HUES64 (cell line): ENCODE measurements around the gene OR1I1.

Experiments used
- H3K27ac ChIP-seq: 2 replicates; pipeline ENCODE4 v1.7.0; 2013; ENCODE audit warnings: low read depth, low read length, inconsistent platforms
- H3K27me3 ChIP-seq: 2 replicates; pipeline ENCODE4 v1.6.1; 2013; ENCODE audit warnings: mild to moderate bottlenecking, low read length; ENCODE audit not compliant: insufficient read depth
- H3K36me3 ChIP-seq: 2 replicates; pipeline ENCODE4 v1.6.1; 2013; ENCODE audit warnings: mild to moderate bottlenecking, low read length; ENCODE audit not compliant: insufficient read depth
- H3K4me1 ChIP-seq: 2 replicates; pipeline ENCODE4 v1.6.1; 2013; ENCODE audit warnings: mild to moderate bottlenecking, low read length, moderate library complexity; ENCODE audit not compliant: insufficient read depth
- H3K4me3 ChIP-seq: 2 replicates; pipeline ENCODE4 v1.5.1; 2013; ENCODE audit warnings: mild to moderate bottlenecking, low read length, moderate library complexity
- H3K9ac ChIP-seq: 2 replicates; pipeline ENCODE4 v1.6.1; 2013; ENCODE audit warnings: mild to moderate bottlenecking, low read depth, low read length
- H3K9me3 ChIP-seq: 2 replicates; pipeline ENCODE4 v1.6.1; 2013; ENCODE audit warnings: low read depth, low read length; ENCODE audit not compliant: insufficient read depth
- WGBS: fragments of 150-250, 120-280 bp; methylation state at CpG from one replicate; pipeline ENCODE4 v1.1.7; 2013; ENCODE audit warnings: missing lambda C conversion rate; 5-methylcytosine and 5-hydroxymethylcytosine counted together

The OR1I1 gene

DNA sequence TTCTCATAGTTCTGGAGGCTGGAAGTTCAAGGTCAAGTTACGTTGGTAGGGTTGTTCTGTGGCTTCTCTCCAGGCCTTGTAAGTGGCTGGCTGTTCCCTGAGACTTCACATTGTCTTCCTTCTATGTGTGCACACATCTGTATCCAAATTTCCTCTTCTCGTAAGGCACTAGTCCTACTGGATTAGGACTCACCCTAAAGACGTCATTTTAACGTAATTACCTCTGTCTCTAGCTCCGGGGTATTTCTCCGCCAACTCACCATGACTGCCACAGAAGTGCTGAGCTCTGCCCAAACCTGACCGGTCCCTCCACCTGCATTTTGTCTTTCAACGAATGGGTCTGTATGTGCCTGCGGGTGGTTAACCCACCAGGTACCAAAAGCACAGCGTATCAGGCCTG, 16.4 kb downstream of the OR1I1 start:
- H3K9ac ChIP-seq: no peak overlapping the region
- no peaks in the 10 kb centered on the region for H3K27me3 ChIP-seq
- no peaks in the 10 kb centered on the region for H3K9me3 ChIP-seq
- H3K4me3 ChIP-seq: no peak overlapping the region
- H3K4me1 ChIP-seq: no peaks in the 10 kb centered on the region
- no peak overlapping the region for H3K27ac ChIP-seq
- H3K36me3 ChIP-seq: no peaks in the 10 kb centered on the region
- 82% methylated on average over 10 of the region's 10 CpGs for WGBS

DNA sequence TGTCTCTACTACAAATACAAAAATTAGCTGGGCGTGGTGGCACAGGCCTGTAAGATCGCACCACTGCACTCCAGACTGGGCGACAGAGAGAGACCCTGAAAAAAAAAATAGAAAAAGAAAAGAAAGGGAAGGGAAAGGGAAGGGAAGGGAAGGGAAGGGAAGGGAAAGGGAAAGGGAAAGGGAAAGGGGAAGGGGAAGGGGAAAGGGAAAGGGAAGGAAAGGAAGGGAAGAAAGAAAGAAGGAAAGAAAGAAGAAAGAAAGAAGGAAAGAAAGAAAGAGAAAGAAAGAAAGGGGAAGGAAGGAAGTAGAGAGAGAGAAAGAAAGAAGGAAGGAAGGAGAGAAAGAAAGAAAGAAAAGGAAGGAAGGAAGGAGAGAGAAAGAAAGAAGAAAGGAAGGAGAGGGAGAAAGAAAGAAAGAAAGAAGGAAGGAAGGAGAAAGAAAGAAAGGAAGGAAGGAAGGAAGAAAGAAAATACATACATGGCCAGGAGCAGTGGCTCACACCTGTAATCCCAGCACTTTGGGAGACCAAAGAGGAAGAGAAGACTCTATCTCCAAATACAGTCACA, 17.1 kb downstream of the OR1I1 start:
- H3K4me1 ChIP-seq: no peaks in the 10 kb centered on the region
- H3K4me3 ChIP-seq: no peak overlapping the region
- H3K27me3 ChIP-seq: no peaks in the 10 kb centered on the region
- no peak overlapping the region for H3K27ac ChIP-seq
- H3K36me3 ChIP-seq: no peaks in the 10 kb centered on the region
- WGBS: 93% methylated on average over 3 of the region's 3 CpGs
- H3K9ac ChIP-seq: no peak overlapping the region
- no peaks in the 10 kb centered on the region for H3K9me3 ChIP-seq

DNA sequence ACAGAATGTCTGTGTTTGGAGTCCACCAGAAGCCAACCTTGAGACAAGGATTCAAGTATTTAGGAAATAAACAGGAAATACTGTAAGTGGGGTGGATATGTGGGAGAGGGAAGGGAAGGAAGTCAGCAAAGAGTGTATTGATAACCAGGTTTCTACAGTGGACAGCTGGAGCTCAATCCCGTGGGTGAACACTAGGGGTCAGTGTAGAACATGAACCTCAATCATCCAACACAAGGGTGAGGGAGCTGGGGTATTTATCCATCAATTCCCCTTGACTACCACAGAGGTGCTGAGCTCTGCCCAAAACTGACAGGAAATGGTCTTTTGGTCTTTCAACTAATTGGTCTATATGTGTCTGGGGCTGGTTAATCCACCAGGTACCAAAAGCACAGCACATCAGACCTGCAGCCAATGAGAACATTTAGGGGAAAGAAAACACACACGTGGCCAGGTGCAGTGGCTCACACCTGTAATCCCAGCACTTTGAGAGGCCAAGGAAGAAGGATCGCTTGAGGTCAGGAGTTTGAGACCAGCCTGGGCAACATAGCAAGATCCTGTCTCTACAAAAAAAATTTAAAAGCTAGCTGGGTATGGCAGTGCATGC, 19.6 kb downstream of the OR1I1 start:
- H3K9me3 ChIP-seq: 0 out of 2 replicates have a peak, but pooled peaks cover 2% of the 10 kb centered on the region
- H3K27me3 ChIP-seq: no peaks in the 10 kb centered on the region
- no peak overlapping the region for H3K4me3 ChIP-seq
- no peak overlapping the region for H3K9ac ChIP-seq
- no peak overlapping the region for H3K27ac ChIP-seq
- no peaks in the 10 kb centered on the region for H3K4me1 ChIP-seq
- WGBS: 59% methylated on average over 3 of the region's 3 CpGs
- no peaks in the 10 kb centered on the region for H3K36me3 ChIP-seq

DNA sequence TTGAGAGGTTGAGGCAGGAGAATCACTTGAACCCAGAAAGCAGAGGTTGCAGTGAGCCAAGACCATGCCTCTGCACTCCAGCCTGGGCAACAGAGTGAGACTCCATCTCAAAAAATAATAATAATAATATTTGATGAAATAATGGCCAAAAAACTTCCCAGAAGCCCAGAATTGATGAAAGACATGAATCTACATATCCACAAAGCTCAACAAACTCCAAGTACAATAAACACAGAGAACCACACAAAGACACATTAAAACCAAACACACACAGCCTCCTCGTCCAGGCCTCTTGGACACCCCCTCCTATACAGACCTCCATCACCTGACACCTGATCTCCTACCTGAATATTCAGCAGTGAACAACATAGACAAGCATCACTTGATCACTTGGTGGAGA, 22.0 kb downstream of the OR1I1 start:
- no peak overlapping the region for H3K9ac ChIP-seq
- H3K4me3 ChIP-seq: no peak overlapping the region
- H3K27ac ChIP-seq: no peak overlapping the region
- 0 out of 2 replicates have a peak, but pooled peaks cover 2% of the 10 kb centered on the region for H3K9me3 ChIP-seq
- 88% methylated on average over 1 of the region's 1 CpG for WGBS
- H3K4me1 ChIP-seq: peaks cover 9% of the 10 kb centered on the region
- H3K36me3 ChIP-seq: peaks cover under 1% of the 10 kb centered on the region
- no peaks in the 10 kb centered on the region for H3K27me3 ChIP-seq

DNA sequence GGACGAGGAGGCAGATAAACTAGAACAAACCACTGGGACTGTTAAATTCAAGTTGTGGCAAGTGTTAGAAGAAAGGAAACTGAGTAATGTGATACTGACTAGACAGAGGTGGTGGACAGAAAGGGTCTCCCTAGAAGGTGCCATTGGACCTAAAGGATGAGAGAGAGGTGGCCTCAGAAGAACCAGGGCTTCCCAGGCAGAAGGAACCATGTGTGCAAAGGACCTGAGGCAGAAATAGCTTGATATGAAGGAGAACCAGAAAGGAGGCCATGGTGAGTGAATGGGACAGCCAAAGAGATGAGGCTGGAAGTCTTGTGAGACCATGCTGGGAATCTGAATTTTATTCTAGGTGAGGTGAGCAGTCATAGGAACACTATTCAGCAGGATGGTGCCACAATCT, 22.4 kb downstream of the OR1I1 start:
- Histone ChIP-seq H3K4me3 (no peak overlapping the region), H3K27me3 (no peaks in the 10 kb centered on the region), H3K27ac (no peak overlapping the region), H3K4me1 (peaks cover 9% of the 10 kb centered on the region), H3K36me3 (peaks cover 5% of the 10 kb centered on the region), H3K9me3 (0 out of 2 replicates have a peak, but pooled peaks cover 2% of the 10 kb centered on the region), H3K9ac (no peak overlapping the region)
- WGBS: 83% methylated on average over 1 of the region's 1 CpG

DNA sequence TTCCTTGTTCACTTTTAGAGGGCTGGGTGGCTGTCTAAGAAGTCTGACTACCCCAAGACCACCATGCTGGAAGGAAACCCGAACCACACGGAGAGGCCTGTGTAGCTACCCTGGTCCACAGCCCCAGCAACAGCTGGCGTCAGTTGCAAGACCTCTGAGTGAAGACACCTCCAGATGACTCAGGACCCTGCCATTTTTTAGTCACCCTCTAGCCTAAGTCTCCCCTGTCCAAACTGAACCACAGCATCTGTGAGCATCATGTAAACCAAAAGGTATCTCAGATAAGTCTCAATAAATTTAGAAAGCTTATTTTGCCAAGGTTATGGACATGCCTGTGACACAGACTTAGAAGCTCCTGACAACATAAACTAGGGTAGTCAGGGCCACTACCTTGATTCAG, 23.0 kb downstream of the OR1I1 start:
- 93% methylated on average over 3 of the region's 3 CpGs for WGBS
- peaks cover 8% of the 10 kb centered on the region for H3K36me3 ChIP-seq
- peaks cover 9% of the 10 kb centered on the region for H3K4me1 ChIP-seq
- no peak overlapping the region for H3K27ac ChIP-seq
- H3K9me3 ChIP-seq: 0 out of 2 replicates have a peak, but pooled peaks cover 2% of the 10 kb centered on the region
- no peak overlapping the region for H3K9ac ChIP-seq
- H3K27me3 ChIP-seq: no peaks in the 10 kb centered on the region
- H3K4me3 ChIP-seq: no peak overlapping the region

DNA sequence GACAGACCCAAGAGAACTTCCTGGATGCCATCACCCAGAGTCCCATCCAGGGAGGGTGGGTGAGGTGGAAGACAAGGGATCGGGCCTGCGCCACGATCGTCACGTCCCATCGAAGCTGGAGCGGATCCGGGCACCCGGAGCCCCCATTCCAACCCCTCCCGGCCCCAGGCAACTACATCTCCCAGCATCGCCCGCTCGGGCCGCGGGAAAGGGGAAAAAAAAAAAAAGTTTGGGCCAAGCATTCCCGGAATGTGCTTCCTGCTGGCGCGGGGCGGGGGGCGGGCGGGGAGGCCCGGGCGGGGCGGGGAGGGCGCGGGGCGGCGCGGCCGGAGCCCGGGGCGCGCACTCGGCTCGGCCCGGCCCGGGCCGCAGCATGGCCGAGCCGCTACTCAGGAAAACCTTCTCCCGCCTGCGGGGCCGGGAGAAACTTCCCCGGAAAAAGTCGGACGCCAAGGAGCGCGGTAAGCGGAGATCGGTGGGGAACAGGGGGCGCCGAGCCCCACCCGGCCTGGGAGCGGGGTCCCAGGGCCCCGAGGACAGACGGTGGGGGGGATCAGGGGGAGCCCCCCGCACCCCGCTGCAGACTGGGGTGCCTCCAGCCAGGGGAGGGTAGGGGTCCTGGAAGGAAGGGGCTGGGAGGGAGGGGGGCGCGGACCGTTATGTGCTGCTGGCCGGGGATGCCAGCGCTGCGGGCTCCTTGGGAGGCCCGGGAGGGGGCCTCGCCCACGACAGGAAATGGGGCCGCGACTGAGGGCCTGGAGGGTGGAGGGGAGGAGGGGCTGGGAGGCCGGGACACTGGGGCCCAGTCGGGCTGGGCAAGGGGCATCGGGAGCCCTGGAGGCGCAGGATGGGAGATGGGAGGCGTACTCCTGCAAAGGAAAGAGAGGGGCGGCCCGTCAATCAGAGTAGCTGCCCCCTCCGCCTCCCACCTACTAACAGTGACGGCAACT, 25.3 kb downstream of the OR1I1 start, which contains the start of gene SYDE1:
Gene SYDE1 (plus strand): TSS at position 341 of the 950 bp plus-strand sequence. CDS start 33 bp downstream, at position 374.
- H3K9ac ChIP-seq: peak within 1 kb of the TSS; percentile 92
- H3K36me3 ChIP-seq: peaks cover 31% of the 10 kb centered on the region
- no peaks in the 10 kb centered on the region for H3K27me3 ChIP-seq
- H3K27ac ChIP-seq: peak within 1 kb of the TSS; percentile 97
- under 1% methylated on average over 76 of the region's 78 CpGs for WGBS
- 0 out of 2 replicates have a peak, but pooled peaks cover 2% of the 10 kb centered on the region for H3K9me3 ChIP-seq
- peaks cover 9% of the 10 kb centered on the region for H3K4me1 ChIP-seq
- H3K4me3 ChIP-seq: peak within 1 kb of the TSS; percentile 67

DNA sequence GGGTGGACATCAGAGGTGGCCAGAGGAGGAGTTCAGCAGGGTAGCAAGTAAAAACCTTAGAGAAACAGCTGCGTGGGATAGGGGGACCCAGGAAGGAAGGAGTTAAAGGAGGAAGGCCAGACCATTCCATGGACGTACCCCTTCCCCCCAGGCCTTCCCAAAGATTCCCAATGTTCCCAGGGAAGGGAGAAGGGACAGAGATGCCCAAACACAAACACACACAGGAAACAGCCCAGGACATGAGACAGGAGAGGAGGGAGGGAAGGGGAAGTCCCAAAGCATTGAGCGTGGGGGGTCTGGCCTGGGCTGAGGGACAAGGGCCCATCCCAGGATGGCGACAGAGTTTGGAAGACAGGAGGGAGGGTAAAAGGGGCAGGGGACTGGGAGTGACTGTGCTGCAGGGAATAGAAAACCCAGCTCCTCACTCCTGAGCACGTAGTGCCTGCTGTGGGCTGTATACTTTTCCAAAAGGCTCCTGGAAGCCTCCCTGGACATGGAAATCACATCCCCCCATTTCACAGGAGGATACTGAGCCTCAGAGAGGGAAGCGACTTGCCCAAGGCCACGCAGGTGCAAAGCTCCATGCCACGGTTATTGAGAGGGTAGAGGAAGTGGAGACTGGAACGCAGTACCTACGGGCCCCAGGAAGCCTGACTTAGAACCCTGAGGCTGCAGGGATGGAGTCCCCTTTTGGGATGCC, 26.3 kb downstream of the OR1I1 start:
- H3K27me3 ChIP-seq: no peaks in the 10 kb centered on the region
- WGBS: 50% methylated on average over 9 of the region's 10 CpGs
- H3K9me3 ChIP-seq: 0 out of 2 replicates have a peak, but pooled peaks cover 2% of the 10 kb centered on the region
- peaks cover 9% of the 10 kb centered on the region for H3K4me1 ChIP-seq
- peak overlapping the region; percentile 97; the same call in 1 of the 2 replicates for H3K27ac ChIP-seq
- H3K4me3 ChIP-seq: peak overlapping the region; percentile 67
- H3K36me3 ChIP-seq: peaks cover 41% of the 10 kb centered on the region
- peak overlapping the region; percentile 92 for H3K9ac ChIP-seq

DNA sequence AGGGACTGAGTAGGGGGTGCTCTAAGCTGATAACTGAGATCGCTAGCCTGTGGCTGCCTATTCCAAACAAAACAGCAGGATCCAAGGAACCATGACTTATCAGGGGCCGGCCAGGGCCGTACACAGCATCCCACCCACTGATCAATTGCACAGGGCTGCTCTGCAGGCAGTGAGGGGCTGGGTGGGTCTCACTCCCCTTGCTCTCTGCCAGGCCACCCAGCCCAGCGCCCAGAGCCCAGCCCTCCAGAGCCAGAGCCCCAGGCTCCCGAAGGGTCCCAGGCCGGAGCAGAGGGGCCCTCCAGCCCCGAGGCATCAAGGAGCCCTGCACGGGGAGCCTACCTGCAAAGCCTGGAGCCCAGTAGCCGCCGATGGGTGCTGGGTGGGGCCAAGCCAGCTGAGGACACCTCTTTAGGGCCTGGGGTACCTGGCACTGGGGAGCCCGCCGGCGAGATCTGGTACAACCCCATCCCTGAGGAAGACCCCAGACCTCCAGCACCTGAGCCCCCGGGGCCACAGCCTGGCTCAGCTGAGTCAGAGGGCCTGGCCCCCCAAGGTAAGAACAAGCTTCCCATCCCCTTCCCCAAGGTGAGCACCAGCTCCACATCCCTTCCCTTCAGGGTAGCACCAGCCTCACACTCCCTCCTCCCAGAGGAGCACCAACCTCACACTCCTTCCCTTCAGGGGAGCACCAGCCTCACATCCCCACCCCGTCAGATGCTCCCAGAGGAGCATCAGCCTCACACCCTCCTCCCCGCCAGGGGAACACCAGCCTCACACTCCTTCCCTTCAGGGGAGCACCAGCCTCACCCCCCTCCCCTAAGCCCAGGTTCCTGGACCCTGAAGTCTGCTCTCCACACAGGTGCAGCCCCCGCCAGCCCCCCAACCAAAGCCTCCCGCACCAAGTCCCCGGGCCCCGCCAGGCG, 27.1 kb downstream of the OR1I1 start:
- Histone ChIP-seq H3K9me3 (0 out of 2 replicates have a peak, but pooled peaks cover 2% of the 10 kb centered on the region), H3K4me3 (peak overlapping the region; percentile 67; the same call in 1 of the 2 replicates), H3K9ac (no peak overlapping the region), H3K27me3 (no peaks in the 10 kb centered on the region), H3K27ac (no peak overlapping the region), H3K4me1 (peaks cover 9% of the 10 kb centered on the region), H3K36me3 (peaks cover 49% of the 10 kb centered on the region)
- 93% methylated on average over 21 of the region's 21 CpGs for WGBS
